Measurements from ENCODE around the gene DUSP5.

The DUSP5 gene

GRCh38 chr10:110549211-110549610, 51.5 kb downstream of the DUSP5 start:
- no peak for DNase-seq

- DNase-seq: no peak
These were observed 56.2 kb downstream of the DUSP5 start for GRCh38 chr10:110553905-110554304.

- DNase-seq: no peak
These were observed 58.6 kb downstream of the DUSP5 start for GRCh38 chr10:110556296-110556695.

- DNase-seq: peak; percentile 67 to 74
These were observed 59.4 kb downstream of the DUSP5 start for GRCh38 chr10:110556969-110557601.

GRCh38 chr10:110558041-110558440, 60.3 kb downstream of the DUSP5 start:
- no peak for DNase-seq

- DNase-seq: no peak
These were observed 62.3 kb downstream of the DUSP5 start for GRCh38 chr10:110560012-110560411.

Data from activated CD4-positive, alpha-beta T cell treated with anti-CD3 and anti-CD28 coated beads for 4 hours (primary cell).